GM18867 (cell line): Measurements from ENCODE around the gene HOATZ.

Source experiments
- ATAC-seq: cut with Tn5 transposase; IDR thresholded peaks from one replicate; pipeline ENCODE4 v1.9.1; 2021; ENCODE audit warnings: mild to moderate bottlenecking, moderate library complexity; ENCODE audit not compliant: unreplicated experiment

The HOATZ gene

DNA sequence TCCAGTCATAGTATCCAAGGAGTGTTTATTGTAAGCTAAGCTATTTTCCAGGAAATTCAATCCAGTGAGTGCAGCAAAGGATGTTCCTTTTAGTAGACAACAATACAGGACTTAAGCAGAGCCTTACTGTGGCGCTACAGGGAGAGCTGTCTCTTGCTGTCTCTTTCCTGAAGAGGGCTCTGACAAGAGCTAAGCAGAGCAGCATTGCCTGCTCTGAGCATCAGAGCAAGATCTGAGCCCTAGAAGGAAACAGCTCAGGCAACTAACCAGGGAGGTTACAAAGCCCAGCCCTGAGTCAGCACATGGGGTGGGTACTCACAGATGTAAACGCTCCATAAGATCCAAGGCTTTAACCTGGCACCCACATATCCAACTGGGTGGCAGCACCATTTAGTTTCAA is 33.9 kb downstream of the HOATZ start:
- no peak for ATAC-seq

- ATAC-seq = no peak
Observed at GRCh38 chr11:111549196-111549868, 34.8 kb downstream of the HOATZ start.

DNA sequence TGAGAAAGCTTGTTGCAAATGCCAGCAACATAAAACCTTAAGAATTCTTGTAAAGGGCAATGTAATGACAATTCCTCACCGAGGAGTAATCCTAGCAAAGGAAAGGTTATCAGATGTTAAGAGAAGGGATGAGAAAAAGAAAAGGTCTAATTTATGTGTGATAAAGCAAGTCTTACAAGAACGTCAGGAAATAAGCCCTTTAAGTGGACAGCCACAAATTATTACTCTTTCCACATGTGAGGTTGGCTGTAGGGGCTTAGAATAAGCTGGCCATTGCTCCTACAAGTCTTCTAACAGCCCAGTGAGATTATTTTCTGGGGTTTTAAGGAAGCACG is 35.3 kb downstream of the HOATZ start:
- ATAC-seq = no peak

GRCh38 chr11:111550258-111550657 is 35.7 kb downstream of the HOATZ start:
- ATAC-seq = no peak

DNA sequence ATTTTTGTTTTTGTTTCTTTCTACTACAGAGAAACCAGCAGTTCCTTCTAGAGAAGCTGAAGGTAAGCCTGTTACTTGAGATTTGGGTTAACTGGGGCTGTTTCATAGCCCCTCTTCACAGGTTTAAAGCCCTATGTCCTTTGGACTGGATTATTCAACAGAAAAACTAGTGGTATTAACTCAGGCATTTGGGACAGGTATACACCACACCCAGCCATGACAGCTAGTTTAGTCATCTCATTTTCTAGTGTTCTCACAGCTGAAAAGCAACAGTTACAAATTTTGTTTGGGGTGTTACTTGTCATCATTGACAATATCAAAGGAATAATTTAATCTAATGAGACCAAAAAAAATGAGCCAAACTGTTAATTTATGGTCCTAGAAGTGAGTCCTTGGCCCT is 40.0 kb downstream of the HOATZ start:
- no peak for ATAC-seq

DNA sequence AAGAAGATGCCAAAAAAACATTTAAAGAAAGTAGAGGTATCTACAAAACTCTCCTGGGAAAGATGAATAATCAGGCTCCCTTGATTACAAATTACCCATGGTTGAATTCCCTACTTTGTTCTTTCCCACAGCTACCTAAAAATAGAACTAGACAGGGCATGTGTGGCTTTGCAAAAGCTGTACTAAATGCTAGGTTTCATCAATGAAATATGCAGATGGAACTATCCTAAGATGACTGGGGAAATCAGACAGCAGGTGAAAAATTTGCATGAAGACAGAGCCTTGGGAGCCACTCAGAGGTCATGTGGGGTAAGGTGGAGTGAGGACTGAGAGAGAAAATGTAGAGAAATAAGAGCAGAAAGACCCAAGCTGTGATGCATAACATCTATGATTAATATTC is 40.7 kb downstream of the HOATZ start:
- ATAC-seq = no peak

GRCh38 chr11:111557425-111558111 is 43.0 kb downstream of the HOATZ start:
- ATAC-seq = no peak

DNA sequence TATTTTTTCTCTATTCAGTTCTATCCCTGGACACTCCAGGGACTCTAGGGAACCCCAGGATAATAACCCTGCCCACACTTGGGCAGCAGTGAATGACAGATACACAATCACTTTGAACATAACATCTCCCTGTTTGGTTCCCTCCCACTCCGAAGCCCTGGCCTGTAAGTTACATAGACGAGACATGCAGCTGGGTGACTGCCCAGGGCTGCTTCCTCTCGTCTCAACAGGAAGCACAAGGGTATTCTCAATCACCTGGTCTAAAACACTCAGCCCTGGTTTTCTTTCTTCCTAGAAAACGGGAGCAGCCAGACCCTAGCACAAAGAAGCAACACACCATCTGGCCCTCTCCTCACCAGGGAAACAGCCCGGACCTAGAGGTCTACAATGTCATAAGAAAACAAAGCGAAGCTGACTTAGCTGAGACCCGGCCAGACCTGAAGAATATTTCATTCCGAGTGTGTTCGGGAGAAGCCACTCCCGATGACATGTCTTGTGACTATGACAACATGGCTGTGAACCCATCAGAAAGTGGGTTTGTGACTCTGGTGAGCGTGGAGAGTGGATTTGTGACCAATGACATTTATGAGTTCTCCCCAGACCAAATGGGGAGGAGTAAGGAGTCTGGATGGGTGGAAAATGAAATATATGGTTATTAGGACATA is 45.4 kb downstream of the HOATZ start:
- no peak for ATAC-seq

GRCh38 chr11:111560800-111561199 is 46.2 kb downstream of the HOATZ start:
- ATAC-seq = no peak

DNA sequence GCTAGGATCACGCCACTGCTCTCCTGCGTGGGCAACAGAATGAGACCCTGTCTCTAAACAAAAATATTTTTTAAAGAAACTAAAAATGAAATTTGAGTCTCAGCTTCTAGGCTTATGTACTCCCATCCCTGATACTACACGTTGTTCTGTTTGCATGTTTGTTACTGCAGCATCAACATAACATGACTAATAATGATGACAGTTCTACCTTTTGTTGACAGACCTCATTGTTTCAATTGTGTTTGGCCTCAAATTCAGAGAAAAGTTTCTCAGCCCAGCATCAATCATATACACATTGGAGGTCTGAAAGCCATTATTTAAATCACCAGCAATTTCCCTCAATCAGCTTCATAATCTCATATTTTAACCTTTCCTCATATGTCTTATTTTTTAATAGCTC is 46.7 kb downstream of the HOATZ start:
- no peak for ATAC-seq

DNA sequence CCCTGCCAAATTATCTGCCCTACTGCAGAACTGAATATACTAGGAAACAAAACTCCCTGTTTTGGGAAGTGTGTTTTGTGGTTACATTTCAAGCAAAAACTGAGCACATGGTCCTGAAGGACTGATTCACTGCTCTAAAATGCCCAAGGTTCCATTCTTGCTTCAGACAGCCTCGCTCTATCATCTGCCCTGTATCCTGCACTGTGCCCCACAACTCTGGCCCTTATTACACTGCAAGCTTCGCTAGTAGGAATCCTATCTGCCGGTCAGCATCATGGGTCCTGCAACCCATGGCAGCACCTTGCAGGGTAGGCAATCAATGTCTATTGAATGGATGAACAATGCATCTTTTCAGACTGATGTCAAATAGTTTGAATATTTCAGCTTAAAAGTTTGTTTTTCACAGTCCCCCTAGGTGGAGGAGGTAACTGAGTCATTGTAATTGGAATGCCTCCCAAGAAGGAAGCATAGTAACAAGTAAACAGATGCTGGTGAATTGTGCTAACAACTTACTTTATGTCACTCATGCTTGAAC is 47.3 kb downstream of the HOATZ start:
- ATAC-seq = no peak

- ATAC-seq = no peak
Observed at GRCh38 chr11:111562692-111563389, 48.3 kb downstream of the HOATZ start.

DNA sequence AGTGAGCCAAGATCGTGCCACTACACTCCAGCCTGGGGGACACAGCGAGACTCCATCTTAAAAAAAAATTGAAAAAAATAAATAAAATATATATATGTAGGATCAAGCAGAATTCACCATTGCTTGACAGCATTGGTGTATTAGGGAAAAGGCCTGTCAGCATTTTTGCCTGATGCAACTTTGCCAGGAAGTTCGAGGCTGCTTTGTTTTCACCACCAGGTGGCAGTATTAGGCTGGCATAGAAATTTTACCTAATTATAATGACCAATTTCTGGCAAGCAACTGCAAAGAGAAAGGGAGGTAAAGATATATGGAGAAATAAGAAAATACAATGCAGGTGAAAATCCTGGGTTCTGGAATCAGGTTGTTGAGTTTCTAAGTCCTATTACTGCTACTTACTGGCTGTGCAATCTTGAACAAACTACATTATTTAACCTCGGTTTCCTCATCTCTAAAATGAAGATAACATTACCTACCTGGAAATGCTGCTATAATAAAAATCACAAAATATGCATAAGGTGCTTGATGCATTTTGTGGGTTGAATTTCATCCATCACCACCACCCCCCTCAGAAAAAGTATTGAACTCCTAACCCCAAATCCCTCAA is 50.6 kb downstream of the HOATZ start:
- ATAC-seq = no peak

- ATAC-seq = no peak
Observed at GRCh38 chr11:111566324-111566723, 51.7 kb downstream of the HOATZ start.

GRCh38 chr11:111569476-111569875 is 54.9 kb downstream of the HOATZ start:
- ATAC-seq = no peak

GRCh38 chr11:111570796-111571195 is 56.2 kb downstream of the HOATZ start:
- ATAC-seq = no peak

DNA sequence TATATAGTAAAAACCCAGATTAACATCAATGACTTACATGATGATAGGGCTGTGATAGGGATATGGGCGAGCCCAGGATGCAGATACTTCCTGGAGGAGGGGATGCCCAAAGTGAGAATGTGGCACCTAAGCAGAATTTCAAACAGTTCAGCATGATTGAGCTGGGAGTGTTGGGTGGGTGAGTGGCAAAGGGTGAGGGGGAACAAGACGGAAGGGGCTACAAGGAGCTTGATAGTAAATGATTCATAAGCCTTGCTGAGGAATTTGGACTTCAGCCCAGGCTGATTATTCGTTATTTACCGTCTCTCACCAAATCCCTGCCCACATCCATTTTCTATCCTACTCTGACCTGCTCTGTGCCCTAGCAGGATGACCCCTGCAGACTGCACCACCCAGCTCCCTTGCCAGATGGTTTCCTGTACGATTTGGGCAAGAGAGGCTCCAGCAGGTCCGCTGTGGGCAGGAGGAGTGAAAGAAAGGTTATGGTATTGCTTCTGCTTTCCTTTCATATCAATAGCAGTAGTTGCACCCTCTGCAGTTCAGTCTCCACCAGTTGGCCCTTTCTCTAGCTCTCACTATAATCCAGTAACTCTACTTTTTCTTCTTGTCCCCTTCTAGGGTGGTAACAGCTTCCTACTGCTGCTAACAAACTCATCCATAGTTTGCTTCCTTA is 57.4 kb downstream of the HOATZ start:
- ATAC-seq = peak; percentile 60

- ATAC-seq = no peak
Observed at GRCh38 chr11:111572581-111572980, 58.0 kb downstream of the HOATZ start.

DNA sequence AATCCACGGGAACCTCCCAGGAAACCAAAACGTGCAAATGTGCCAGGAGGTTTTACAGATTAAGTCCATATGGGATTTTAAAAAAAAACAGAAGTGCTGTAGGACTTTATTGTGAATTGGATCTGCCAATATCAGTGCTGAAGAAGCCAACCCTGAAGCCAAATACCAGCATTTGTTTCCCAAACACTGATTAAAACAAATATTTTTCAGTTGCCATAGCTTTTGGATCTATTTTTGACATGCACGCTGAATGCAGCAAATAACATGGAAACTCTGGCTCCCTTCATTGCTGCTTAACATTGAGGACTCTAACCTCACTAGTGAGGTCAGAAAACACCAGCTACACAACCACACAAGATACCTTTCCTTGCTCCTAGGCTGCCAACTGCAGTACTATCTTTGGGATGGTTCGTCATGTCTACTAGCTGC is 59.3 kb downstream of the HOATZ start:
- ATAC-seq = no peak
